Activated CD8-positive, alpha-beta T cell treated with anti-CD3 and anti-CD28 coated beads for 36 hours (primary cell): ENCODE measurements around the gene PYDC1. TPM values are rescaled to one million over a fixed set of nuclear protein-coding genes. Genes with fewer than 3 reads are reported as not detected.

ENCODE experiments used
- ATAC-seq: fragments of 200-7000 bp; cut with Tn5 transposase; one replicate; pipeline ENCODE4 v1.10.0; 2021; ENCODE audit warnings: mild to moderate bottlenecking, moderate library complexity
- CTCF ChIA-PET: fragments of 350-600 bp; sonication (Branson Sonifier 250); formaldehyde crosslinking; loops from one replicate; lab custom pipeline; 2021; ENCODE audit warnings: antibody characterized with exemption; lab: Charles Lee
- POLR2A ChIA-PET: fragments of 350-600 bp; sonication (Branson Sonifier 250); formaldehyde crosslinking; loops from one replicate; lab custom pipeline; 2021; ENCODE audit warnings: antibody characterized with exemption; lab: Charles Lee
- DNase-seq: peaks from one replicate; pipeline ENCODE4 v3.0.0-alpha.2; 2020
- H3K27ac Mint-ChIP-seq: one replicate; pipeline ENCODE4 v1.8.0; 2021; ENCODE audit warnings: mild to moderate bottlenecking, mixed read lengths
- H3K27me3 Mint-ChIP-seq: one replicate; pipeline ENCODE4 v1.8.0; 2021; ENCODE audit warnings: mixed read lengths
- H3K36me3 Mint-ChIP-seq: one replicate; pipeline ENCODE4 v1.8.0; 2021; ENCODE audit warnings: low read depth, mixed read lengths
- H3K4me1 Mint-ChIP-seq: one replicate; pipeline ENCODE4 v1.8.0; 2021; ENCODE audit warnings: low read depth, mixed read lengths
- H3K4me3 Mint-ChIP-seq: one replicate; pipeline ENCODE4 v1.8.0; 2021; ENCODE audit warnings: mild to moderate bottlenecking, moderate library complexity, mixed read lengths
- H3K9me3 Mint-ChIP-seq: one replicate; pipeline ENCODE4 v1.8.0; 2021; ENCODE audit warnings: mixed read lengths
- CTCF ChIP-seq: fragments of 200-600 bp; IDR thresholded peaks from one replicate; pipeline ENCODE4 v1.8.0; 2022; ENCODE audit warnings: antibody characterized with exemption, mild to moderate bottlenecking
- intact Hi-C: fragments of 100-400 bp; cut with micrococcal nuclease; formaldehyde crosslinking; loops from one replicate; pipeline ENCODE4 v1.10.0; 2022
- total RNA-seq, 2 experiments: library from RNA; stranded (reverse); gene quantifications; one replicate each; pipeline ENCODE4 v1.2.3, GENCODE V29; 2021

PYDC1 gene
- total RNA-seq, 2 experiments from 2014 or later = not detected

GRCh38 chr16:31182391-31182790 lies 34.5 kb downstream of the PYDC1 start:
- DNase-seq (no peak), ATAC-seq (no peak)
- H3K36me3 Mint-ChIP-seq = peaks cover 65% of the 10 kb centered on the region
- H3K27ac Mint-ChIP-seq = peak overlapping the region; percentile 86
- intact Hi-C loops = loop anchor here (10.0 kb wide), 1 partner anchor 692 kb away; the partner anchor contains the start of gene ZNF267
- peaks cover 4% of the 10 kb centered on the region for H3K9me3 Mint-ChIP-seq
- TF ChIP-seq CTCF = no peak
- ChIA-PET POLR2A (interaction anchor here (0.7 to 13.8 kb wide), 12 partner anchors 15 to 689 kb away, joined by 3 to 482 read pairs (median 4); partner anchors contain the start of genes KAT8, PYCARD, PYDC1 and TRIM72), CTCF (no interaction called here)
- H3K4me3 Mint-ChIP-seq = peak overlapping the region; percentile 99
- no peaks in the 10 kb centered on the region for H3K27me3 Mint-ChIP-seq
- peaks cover 63% of the 10 kb centered on the region for H3K4me1 Mint-ChIP-seq

GRCh38 chr16:31181102-31181830 lies 35.7 kb downstream of the PYDC1 start:
- H3K27ac Mint-ChIP-seq = peak overlapping the region; percentile 99
- H3K4me3 Mint-ChIP-seq = peak overlapping the region; percentile 99
- intact Hi-C loops = loop anchor here (10.0 kb wide), 1 partner anchor 694 kb away; the partner anchor contains the start of gene ZNF267
- ATAC-seq (no peak), DNase-seq (peak; percentile 54)
- no peaks in the 10 kb centered on the region for H3K27me3 Mint-ChIP-seq
- peaks cover 58% of the 10 kb centered on the region for H3K4me1 Mint-ChIP-seq
- H3K9me3 Mint-ChIP-seq = peaks cover 4% of the 10 kb centered on the region
- CTCF ChIA-PET = interaction anchor here (1.2 to 2.3 kb wide), 3 partner anchors 24 to 279 kb away, joined by 3 to 11 read pairs (median 4); no protein-coding TSS in a partner anchor
- peaks cover 54% of the 10 kb centered on the region for H3K36me3 Mint-ChIP-seq
- no peak for TF ChIP-seq CTCF
- POLR2A ChIA-PET = interaction anchor here (0.7 to 13.8 kb wide), 31 partner anchors 10 to 692 kb away, joined by 3 to 482 read pairs (median 6); partner anchors contain the start of genes ARMC5, BCKDK, CTF1 and KAT8

GRCh38 chr16:31179747-31180459 lies 37.0 kb downstream of the PYDC1 start, which contains the start of gene FUS:
Gene FUS (plus strand): TSS chr16:31180139. CDS start chr16:31180215, 76 bp downstream.
- Mint-ChIP-seq H3K27me3 (no peaks in the 10 kb centered on the region), H3K4me1 (peaks cover 44% of the 10 kb centered on the region), H3K36me3 (peaks cover 40% of the 10 kb centered on the region), H3K4me3 (peak within 1 kb of the TSS; percentile 99), H3K9me3 (peaks cover 4% of the 10 kb centered on the region), H3K27ac (peak within 1 kb of the TSS; percentile 99)
- peak; percentile 55 for ATAC-seq
- intact Hi-C loops = loop anchor here (10.0 kb wide), 2 partner anchors 65 to 695 kb away; partner anchors contain the start of genes KAT8 and ZNF267
- POLR2A ChIA-PET = interaction anchor here (0.5 to 13.8 kb wide), 54 partner anchors 7 to 693 kb away, joined by 3 to 482 read pairs (median 4); partner anchors contain the start of genes ARMC5, BCKDK, ITGAM and KAT8
- CTCF ChIA-PET = interaction anchor here (0.7 to 2.3 kb wide), 6 partner anchors 19 to 689 kb away, joined by 3 to 11 read pairs (median 3); partner anchors contain the start of gene STX4
- DNase-seq = peak; percentile 92
- no peak for TF ChIP-seq CTCF

GRCh38 chr16:31179219-31179746 lies 37.7 kb downstream of the PYDC1 start:
- POLR2A ChIA-PET = interaction anchor here (0.7 to 13.8 kb wide), 42 partner anchors 8 to 694 kb away, joined by 3 to 482 read pairs (median 5); partner anchors contain the start of genes ARMC5, BCKDK, ITGAM and KAT8
- Mint-ChIP-seq H3K4me1 (peaks cover 40% of the 10 kb centered on the region), H3K27me3 (no peaks in the 10 kb centered on the region), H3K27ac (peak overlapping the region; percentile 99), H3K4me3 (peak overlapping the region; percentile 99), H3K36me3 (peaks cover 35% of the 10 kb centered on the region), H3K9me3 (peaks cover 4% of the 10 kb centered on the region)
- TF ChIP-seq CTCF = no peak
- CTCF ChIA-PET = interaction anchor here (1.0 to 2.3 kb wide), 4 partner anchors 19 to 690 kb away, joined by 3 to 11 read pairs (median 4); no protein-coding TSS in a partner anchor
- ATAC-seq (peak; percentile 3), DNase-seq (no peak)
- intact Hi-C loops = loop anchor here (10.0 kb wide), 1 partner anchor 64 kb away; the partner anchor contains the start of gene KAT8
